Stimulated activated CD8-positive, alpha-beta memory T cell treated with anti-CD3 and anti-CD28 coated beads, Interleukin-4, amount 100 ng/mL, for 48 hours (primary cell): ENCODE data around the gene IFI30.
A peak's percentile ranks its signal among the peaks of the same experiment; 100 is the strongest.

ENCODE experiments used
- DNase-seq: peaks from one replicate; pipeline ENCODE4 v3.0.0-alpha.2; 2020

IFI30 gene

DNA sequence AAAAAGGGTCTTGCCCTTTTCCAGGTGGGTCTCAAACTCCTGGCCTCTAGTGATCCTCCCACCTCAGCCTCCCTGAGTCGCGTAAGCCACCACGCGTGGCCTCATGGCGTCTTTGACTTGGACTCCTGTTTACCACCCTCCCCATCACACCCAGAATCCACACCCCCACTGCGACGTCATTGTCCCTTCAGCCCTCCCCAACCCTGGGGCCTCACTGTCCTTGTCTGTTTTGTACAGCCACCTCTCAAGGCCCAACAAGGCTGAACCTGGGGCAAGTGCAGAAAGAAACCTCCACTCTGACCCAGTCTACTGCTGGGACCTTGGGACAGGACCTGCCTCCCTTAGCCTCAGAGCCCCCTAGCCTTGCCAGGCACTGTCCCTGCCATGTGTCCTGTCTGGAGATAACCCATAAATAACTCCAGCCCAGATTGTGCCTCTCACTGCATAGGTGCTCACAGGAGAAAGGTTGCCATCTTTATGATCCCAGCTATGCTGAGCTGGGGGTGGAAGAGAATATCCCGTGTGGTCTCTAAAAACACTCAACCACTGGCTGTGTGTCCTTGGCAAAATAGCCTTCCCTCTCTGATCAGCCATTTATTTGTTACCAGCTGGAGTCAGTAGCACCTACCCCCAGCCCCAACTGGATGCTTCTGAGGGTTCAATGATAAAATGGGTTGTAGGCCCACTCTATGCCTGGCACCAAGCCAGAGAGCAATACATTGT lies 1.8 kb upstream of the IFI30 start:
- no peak for DNase-seq

DNA sequence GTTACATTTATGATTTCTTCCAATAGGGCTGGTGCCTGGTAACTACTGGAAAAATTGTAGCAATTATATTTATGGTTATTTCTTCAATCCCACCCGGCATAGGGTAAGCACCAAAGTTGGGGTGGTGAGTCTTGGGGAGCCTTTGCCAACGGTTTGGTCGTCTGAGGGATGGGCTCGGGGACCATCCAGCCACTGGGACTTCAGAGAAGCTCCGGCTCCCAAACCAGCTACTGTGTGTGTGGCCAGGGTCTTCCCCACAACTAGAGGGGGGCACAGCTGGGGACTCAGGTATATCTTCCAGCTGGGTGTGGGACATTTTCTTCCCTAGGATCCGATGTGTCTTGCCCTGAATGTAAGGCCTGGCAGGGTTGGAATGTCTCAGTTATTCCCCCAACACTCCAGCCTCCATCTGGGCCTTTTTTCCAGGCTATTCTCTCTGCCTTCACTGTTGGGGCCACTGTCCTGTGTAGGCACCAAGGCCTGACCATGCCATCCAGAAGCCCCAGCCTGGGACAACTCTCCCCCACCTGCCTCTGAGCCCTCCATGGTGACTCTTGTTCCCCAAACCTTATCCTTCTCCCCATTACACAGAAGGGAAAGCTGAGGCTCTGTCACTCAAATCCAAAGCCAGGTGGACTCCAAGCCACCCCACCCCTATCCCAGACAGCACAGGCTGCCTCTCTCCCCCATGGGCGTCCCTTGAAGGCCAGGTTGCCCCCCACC lies 1.1 kb upstream of the IFI30 start:
- no peak for DNase-seq

DNA sequence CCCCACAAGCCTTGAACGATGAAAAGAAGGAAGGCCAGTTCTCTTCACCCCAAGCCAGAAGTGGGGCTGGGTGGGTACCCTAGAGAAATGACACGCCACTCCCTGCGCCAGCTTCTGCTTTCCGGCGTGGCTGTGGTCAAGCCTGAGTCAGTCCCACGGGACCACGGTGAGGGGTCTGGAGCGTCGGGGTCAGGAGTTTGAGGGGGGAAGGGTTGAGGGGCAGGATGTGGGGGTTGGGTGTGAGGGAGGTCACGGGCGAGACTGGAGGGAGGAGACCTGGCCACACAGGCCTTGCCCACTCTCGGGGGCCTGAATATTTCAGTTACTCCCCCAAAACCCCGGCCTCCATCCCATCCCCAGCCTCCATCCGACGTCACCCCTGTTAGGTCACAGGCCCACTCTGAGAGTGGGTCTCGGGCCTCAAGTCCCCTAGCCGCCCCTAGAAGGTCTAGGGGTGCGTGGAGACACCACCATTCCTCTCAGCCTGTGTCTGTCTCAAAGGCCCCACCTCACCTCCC lies 500 bp upstream of the IFI30 start:
- no peak for DNase-seq

DNA sequence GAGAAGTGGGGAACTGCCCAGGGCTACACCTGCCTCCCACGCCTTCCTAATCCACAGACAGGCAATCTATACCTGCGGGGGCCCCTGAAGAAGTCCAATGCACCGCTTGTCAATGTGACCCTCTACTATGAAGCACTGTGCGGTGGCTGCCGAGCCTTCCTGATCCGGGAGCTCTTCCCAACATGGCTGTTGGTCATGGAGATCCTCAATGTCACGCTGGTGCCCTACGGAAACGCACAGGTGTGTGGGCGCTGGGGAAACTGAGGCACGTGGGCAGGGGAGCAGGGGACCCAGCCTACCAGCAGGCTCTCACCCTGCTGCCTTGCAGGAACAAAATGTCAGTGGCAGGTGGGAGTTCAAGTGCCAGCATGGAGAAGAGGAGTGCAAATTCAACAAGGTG lies 1.4 kb downstream of the IFI30 start:
- no peak for DNase-seq

DNA sequence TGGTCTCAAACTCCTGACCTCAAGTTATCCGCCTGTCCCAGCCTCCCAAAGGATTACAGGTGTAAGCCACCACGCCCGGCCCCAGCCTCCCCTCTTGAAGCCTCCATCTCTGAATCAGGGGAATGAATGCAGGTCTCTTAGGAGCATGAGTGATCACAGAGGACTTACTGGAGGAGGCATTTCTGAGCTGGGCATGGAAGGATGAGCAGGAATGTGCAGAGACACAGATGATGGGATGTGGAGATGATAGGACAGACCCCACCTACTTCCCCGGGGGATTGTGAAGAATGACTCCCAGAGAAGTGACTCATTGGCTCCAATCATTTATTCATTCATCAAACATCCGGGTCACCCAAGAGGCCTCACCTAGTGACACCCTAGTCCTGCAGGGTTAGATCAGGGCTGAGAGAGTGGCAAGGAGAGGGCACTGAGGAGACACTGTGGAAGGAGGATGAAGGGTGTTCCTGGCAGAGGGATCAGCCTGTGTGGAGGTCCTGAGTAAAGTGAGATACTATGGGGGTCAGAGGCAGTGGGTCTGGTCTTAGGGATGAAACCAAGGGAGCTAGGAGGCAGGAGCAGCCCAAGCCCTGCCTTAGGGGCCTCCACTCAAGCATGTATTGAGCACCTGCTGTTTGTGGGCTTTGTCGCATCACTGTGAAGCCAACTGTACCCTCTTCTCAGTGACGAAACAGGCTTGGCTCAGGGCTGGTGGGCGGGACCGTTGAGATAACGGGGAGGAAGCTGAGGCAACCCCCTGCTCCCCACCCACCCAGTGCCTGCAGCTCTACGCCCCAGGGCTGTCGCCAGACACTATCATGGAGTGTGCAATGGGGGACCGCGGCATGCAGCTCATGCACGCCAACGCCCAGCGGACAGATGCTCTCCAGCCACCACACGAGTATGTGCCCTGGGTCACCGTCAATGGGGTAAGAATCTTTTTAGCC lies 3.0 kb downstream of the IFI30 start:
- no peak for DNase-seq

DNA sequence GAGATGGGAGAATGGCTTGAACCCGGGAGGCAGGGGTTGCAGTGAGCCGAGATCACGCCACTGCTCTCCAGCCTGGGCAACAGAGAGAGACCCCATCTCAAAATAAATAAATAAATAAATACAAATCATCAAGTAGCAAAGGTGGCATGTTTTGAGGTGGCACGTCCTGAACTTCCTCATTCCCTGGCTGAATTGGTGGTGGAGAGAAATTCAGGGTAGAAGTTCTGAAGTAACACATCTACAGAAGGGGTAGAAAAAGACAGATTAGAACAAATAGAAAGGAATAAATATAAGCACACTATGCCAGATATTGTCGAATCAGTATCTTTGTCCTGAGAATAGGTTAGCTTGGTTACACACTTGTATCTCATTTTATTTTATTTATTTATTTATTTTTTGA lies 6.3 kb downstream of the IFI30 start:
- no peak for DNase-seq

DNA sequence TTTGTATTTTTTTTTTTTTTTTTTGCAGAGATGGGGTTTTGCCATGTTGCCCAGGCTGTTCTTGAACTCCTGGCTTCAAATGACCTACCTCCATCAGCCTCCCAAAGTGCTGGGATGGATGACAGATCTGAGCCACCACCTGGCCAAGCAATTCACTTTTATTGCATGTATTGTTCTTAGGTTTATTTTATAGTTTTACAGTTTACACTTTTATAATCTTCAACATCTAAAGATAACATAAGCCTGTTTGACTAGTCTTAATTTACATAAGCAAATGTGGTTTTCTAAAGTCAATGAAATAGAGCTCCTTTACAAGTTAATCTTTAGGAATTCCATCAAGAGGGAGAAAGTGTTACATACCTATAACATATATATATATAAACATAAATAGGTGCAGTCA lies 9.9 kb downstream of the IFI30 start:
- no peak for DNase-seq

DNA sequence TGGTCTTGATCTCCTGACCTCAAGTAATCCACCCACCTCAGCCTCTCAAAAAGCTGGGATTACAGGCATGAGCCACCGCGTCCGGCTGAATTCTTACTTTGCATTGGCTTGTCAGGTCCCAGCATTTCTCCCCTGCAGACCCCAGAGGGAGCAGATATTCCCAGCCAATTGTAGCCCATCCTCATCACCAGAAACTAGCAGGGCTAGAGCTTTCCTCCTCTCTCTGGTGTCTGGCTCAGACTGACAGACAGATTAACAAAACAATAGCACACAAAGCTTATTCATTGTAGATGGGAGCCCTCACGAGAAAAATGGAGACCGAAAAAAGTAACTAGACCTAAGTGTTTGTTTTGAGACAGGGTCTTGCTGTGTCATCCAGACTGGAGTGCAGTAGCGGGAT lies 11.9 kb downstream of the IFI30 start:
- no peak for DNase-seq

DNA sequence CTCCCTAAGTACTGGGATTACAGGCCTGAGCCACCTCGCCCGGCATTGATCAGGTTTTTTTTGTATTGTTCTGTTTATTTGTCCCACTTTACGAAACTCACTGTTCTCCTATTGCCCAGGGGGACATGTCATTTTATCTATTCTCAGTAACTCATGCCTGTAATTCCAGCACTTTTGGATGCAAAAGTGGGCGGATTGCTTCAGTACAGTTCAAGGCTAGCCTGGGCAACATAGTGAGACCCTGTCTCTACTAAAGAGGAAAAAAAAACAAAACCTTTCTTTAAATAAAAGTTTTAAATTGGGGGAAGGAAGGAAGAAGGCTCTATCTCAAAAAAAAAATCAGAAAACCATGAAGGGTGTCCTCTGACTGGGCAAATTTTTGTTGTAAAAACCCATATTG lies 16.7 kb downstream of the IFI30 start:
- DNase-seq = no peak

DNA sequence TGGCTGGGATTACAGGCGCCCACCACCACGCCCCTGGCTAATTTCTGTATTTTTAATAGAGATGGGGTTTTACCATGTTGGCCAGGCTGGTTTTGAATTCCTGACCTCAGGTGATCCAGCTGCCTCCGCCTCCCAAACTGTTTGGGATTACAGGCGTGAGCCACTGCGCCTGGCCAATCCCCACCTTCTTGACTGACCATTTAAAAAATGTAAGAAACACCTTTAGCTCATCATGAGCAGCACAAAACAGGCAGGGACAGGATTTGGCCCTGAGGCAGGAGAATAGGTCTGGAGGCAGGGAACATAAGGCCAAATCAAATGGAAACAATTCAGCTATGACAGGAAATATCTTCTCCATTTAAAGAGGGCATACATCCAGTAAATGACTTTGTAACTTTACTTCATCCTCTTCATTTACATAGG lies 18.0 kb downstream of the IFI30 start:
- no peak for DNase-seq

DNA sequence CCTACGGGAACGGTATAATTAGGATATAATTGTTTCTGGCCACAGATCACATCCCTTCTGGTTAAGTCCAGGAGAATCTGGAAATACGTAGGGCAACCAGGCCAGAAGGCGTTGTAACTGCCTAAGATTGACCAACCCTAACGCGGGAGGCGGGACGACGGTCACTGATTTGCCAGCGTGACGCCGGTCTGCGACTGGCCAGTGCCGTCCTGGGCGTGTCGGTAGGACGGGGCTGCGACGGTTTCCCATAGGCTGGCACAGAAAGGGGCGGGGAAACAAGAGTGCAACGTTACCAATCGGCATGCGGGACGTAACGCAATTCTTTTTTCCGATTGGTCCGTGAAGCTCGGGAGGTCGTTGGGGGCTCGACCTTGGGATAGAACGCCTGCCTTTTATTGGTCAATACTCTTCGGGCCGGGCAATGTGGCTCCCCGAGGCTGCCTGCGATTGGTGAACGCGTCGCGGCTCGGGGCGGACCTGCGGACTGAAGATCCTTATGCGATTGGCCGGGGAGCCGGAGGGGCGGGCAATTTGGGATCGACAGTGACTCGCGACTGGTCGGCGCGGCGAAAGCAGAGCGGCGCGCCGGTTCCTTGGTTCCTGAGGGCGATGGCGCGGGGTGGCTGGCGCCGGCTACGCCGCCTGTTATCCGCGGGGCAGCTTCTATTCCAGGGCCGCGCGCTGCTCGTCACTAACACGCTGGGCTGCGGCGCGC lies 19.2 kb downstream of the IFI30 start, which contains the start of gene MPV17L2:
TSS of gene MPV17L2 (plus strand) at position 546 of the 715 bp plus-strand sequence. CDS start at position 610, 64 bp downstream.
- DNase-seq = peak; percentile 98

DNA sequence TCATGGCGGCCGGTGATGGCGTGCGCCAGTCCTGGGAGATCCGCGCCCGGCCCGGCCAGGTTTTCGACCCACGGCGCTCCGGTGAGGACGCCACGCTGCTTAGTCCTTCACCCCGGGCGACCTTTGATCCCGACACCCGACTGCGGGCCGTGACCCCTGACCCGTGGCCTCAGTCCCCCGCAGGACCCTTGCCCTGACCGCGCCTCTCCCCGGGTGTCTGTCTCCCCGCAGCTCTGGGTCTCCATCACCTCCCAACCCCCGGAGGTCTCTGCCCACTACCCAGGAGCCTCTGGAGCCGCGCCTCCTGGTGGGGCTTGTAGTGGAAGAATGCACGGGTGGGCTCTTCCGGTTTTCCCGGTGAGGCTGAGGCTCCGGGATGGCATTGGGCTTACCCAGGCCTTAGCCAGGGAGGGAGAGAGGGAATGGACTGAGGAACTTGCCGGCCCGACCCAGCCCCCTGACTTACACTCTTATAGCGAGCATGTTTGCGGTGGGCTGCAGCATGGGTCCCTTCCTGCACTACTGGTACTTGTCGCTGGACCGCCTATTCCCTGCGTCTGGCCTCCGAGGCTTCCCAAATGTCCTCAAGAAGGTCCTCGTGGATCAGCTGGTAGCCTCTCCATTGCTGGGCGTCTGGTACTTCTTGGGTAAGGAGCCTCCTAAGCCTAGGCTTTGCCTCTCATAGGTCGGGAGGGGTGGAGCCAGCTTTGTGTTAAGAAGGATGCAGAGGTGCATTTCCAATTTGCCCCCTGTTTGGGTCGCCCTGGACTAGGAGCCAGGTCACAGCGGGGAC lies 20.0 kb downstream of the IFI30 start:
- DNase-seq = peak; percentile 35

DNA sequence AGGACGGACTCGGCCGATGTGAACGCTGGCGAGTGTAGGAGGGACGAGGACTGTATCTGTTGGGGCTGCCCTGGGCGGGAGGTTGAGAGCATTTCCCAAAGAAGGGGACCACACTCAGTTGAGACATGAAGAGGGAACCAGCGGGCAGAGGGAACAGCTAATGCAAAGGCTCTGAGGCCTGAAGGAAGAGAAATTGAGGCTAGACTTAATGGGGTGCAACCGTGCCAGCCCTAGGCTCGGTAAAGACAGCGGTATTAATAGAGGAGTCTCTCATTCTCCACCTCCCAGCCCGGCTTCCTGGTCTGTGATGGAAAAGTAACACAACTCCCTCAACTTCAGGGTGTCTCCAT lies 20.5 kb downstream of the IFI30 start:
- DNase-seq = no peak

DNA sequence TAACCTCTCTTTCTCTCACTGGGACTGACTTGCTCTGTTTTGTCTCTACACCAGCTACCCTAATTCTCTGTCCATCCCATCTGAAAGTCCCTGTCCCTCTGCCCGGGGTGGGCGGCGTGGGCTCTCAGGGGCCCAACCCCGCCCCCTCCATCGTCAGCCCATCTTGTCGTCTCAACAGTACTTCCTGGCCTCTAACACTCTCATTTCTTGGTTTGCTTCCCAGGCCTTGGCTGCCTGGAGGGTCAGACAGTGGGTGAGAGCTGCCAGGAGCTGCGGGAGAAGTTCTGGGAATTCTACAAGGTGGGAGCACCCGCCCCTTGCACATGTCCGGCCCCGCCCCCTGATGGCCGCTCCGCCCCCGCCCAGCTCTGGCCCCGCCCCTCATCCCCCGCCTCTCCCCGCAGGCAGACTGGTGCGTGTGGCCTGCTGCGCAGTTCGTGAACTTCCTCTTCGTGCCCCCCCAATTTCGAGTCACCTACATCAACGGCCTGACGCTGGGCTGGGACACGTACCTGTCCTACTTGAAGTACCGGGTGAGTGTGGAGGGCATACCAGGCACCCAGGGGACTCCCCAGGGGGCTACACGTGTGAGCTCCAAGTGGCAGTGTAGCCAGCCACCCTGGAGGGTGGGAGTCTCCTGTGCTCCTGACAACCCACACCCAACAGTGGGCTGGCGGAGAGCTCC lies 21.1 kb downstream of the IFI30 start:
- DNase-seq = peak; percentile 63

DNA sequence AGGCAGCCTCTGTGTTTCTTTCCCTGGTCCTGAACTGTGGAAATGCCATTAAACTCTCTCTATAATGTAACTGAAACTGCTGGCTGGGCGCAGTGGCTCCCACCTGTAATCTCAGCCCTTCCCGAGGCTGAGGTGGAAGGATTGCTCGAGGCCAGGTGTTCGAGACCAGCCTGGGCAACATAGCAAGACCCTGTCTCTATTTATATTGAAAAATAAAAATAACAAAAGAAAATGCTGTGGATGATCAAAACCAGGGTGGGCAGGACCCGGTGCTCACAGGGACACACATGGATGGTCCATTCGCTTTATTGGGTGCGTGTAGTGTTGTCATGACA lies 22.9 kb downstream of the IFI30 start:
- no peak for DNase-seq

DNA sequence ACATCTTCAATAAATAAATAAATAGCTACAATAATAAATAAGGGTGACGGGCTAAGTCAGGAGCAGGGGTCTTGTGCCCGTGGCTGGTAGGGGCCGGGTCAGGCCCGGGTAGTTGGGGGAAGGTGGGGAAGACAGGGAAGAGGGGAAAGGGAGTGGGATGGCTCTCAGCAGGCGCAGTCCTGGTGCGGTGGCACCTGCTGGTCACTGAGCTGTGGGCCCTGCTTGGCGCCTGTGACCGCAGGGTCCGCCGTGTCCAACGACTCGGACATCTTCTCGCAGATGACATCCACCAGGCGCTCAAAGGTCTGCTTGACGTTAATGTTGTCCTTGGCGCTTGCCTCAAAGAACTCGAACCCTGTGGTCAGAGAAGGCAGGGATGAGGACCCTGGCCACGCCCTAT lies 23.7 kb downstream of the IFI30 start:
- no peak for DNase-seq

DNA sequence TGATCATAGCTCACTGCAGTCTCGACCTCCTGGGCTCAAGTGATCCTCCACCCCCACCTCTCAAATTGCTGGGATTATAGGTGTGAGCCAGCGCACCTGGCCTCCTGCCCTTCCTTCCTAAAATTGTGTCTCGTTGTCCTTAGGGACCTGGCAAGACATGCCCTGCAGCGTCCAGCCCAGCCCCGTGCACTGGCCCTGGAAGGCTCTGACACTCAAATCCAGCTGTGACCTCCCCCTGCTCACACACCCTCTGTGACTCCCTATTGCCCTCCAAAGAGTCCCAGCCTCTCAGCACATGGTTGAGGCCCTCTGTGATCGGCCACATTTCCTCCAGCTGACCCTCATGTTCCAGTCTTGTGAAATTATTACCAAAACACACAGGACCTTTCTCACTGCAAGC lies 24.3 kb downstream of the IFI30 start:
- DNase-seq = no peak

DNA sequence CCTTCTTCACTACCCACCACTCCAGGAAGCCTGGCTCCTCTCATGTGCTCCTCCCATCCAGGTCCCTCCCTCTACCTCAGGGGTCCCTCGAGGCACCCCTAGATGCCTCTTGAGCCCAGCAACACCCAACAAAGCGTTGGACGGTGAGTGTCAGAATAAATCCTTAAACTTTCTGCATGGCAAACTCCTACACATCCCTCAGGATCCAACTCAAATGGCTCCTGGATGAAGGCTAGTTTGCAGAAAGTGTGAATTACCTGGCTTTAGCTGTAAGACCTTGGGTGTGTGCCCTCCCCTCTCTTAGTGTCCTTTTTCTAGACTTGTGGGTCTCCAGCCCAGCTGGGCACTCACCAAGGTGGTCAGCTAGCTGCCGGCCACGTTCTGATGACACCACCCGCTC lies 24.8 kb downstream of the IFI30 start:
- DNase-seq = no peak

DNA sequence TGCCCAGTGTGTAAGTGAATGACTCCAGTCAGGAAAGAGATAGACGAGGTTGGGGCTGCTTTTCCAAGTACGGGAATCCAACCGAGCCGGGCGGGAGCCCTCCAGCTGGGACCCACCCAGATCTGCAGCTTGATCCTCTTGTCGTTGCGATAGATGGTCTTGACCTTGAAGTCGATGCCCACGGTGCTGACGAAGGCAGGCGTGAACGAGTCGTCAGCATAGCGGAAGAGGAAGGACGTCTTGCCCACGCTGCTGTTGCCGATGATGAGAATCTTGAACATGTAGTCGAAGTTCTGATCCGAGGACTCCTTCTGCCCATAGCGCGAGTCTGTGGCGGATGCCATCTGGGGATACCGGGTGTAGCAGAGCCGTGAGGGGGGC lies 28.8 kb downstream of the IFI30 start:
- DNase-seq = no peak

DNA sequence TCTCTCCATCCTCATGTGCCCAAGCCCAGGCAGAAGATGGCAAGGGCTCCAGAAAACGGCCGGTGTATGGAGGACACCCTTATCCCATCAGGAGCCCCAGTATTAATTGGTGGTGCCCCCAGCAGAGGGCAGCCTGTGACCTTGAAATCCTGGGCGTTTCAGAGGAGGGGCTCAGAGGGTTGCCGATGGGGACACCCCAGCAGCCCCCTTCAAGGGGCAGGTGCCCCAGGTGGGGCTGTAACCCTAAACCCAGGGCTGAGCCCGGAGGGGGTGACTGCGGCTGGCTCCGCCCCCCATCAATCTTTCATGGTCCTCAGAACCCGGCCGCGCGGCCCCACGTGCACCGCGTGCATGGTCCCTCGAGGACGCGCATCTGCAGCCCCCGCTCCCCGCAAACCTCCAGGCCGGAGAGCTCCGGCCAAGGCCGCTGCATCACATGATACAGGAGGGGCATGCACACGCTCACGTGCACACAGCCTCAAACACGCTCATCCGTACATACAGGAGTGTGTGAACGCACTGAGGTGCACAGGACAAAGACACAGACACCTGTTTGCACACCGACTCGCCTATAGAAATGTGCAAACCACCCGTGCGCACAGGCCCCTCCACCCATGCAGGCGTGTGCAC lies 29.3 kb downstream of the IFI30 start:
- DNase-seq = peak; percentile 47

DNA sequence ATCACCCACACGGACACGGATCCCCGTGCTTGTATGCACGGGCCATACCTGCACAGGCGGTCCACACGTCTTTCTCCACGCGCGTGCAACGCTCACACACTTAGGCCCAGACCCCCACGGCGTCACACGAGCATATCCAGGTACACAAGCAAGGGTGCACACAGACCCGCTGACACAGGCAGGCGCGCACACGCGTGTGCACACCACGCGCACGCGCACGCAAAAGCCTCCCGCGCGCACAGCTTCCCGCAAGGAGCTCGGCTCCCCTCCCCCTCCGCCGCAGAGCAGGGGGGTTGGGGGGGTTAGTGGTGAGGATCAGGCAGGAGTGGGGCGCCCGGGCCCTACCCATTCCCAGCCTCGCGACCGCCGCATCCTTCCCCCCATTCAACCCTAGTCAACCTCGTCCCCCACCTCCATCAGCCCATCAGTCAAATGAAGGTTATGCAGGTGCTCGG lies 29.8 kb downstream of the IFI30 start:
- peak; percentile 58 for DNase-seq
